ENCODE measurements around the gene LRRC14B. TPM values are rescaled to one million over a fixed set of nuclear protein-coding genes. Genes with fewer than 3 reads are reported as not detected.

Gene LRRC14B
- total RNA-seq, 1 donor from 2014 or later = not detected

GRCh38 chr5:181160-181559, 10.1 kb upstream of the LRRC14B start:
- no peaks in the 10 kb centered on the region for H3K4me1 ChIP-seq (ENCODE audit: insufficient read depth, low read length)
- H3K36me3 ChIP-seq (ENCODE audit: insufficient read depth, low read length) = peaks cover 3% of the 10 kb centered on the region
- TF ChIP-seq CTCF (IDR thresholded peaks at IDR 0.05; ENCODE audit: insufficient read depth, low read depth, low read length) (no peak), EZH2 (IDR thresholded peaks at IDR 0.05; ENCODE audit: insufficient read depth, low read length) (no peak)
- Mint-ChIP-seq H3K4me1 (ENCODE audit: low read depth, unreplicated experiment) (peaks cover 6% of the 10 kb centered on the region), H3K27ac (ENCODE audit: unreplicated experiment) (no peak overlapping the region), H3K4me3 (ENCODE audit: unreplicated experiment) (no peak overlapping the region), H3K27me3 (ENCODE audit: low read depth, unreplicated experiment) (peaks cover 25% of the 10 kb centered on the region), H3K36me3 (ENCODE audit: low read depth, unreplicated experiment) (peaks cover 5% of the 10 kb centered on the region), H3K9me3 (ENCODE audit: unreplicated experiment) (no peaks in the 10 kb centered on the region)
- no peak overlapping the region for H3K4me2 ChIP-seq (ENCODE audit: low read length)
- H4K20me1 ChIP-seq (ENCODE audit: insufficient read depth, low read length) = no peaks in the 10 kb centered on the region
- H3K9me3 ChIP-seq (ENCODE audit: insufficient read depth, low read depth, low read length) = no peaks in the 10 kb centered on the region
- no peak for DNase-seq (ENCODE audit: low read depth)
- no peak overlapping the region for H3K4me3 ChIP-seq (ENCODE audit: insufficient read depth, low read depth, low read length)
- no peak for FAIRE-seq
- no peak overlapping the region for H2AFZ ChIP-seq (ENCODE audit: low read depth, low read length)
- H3K27me3 ChIP-seq (ENCODE audit: insufficient read depth, low read length) = no peaks in the 10 kb centered on the region
- no peak overlapping the region for H3K27ac ChIP-seq (ENCODE audit: low read depth, low read length)
- H3K79me2 ChIP-seq (ENCODE audit: insufficient read depth, low read length) = no peaks in the 10 kb centered on the region
- no peak overlapping the region for H3K9ac ChIP-seq (ENCODE audit: low read length)

- Mint-ChIP-seq H3K4me1 (ENCODE audit: low read depth, unreplicated experiment) (peaks cover 2% of the 10 kb centered on the region), H3K36me3 (ENCODE audit: low read depth, unreplicated experiment) (peaks cover 5% of the 10 kb centered on the region), H3K27me3 (ENCODE audit: low read depth, unreplicated experiment) (peaks cover 22% of the 10 kb centered on the region), H3K27ac (ENCODE audit: unreplicated experiment) (no peak overlapping the region), H3K4me3 (ENCODE audit: unreplicated experiment) (no peak overlapping the region), H3K9me3 (ENCODE audit: unreplicated experiment) (no peaks in the 10 kb centered on the region)
- FAIRE-seq = no peak
- H3K27ac ChIP-seq (ENCODE audit: low read depth, low read length) = no peak overlapping the region
- no peaks in the 10 kb centered on the region for H3K27me3 ChIP-seq (ENCODE audit: insufficient read depth, low read length)
- H3K4me2 ChIP-seq (ENCODE audit: low read length) = no peak overlapping the region
- peaks cover 3% of the 10 kb centered on the region for H3K36me3 ChIP-seq (ENCODE audit: insufficient read depth, low read length)
- no peaks in the 10 kb centered on the region for H4K20me1 ChIP-seq (ENCODE audit: insufficient read depth, low read length)
- no peak for DNase-seq (ENCODE audit: low read depth)
- H3K79me2 ChIP-seq (ENCODE audit: insufficient read depth, low read length) = no peaks in the 10 kb centered on the region
- TF ChIP-seq CTCF (IDR thresholded peaks at IDR 0.05; ENCODE audit: insufficient read depth, low read depth, low read length) = no peak
- TF ChIP-seq EZH2 (IDR thresholded peaks at IDR 0.05; ENCODE audit: insufficient read depth, low read length) = no peak
- no peak overlapping the region for H3K9ac ChIP-seq (ENCODE audit: low read length)
- H3K9me3 ChIP-seq (ENCODE audit: insufficient read depth, low read depth, low read length) = no peaks in the 10 kb centered on the region
- no peaks in the 10 kb centered on the region for H3K4me1 ChIP-seq (ENCODE audit: insufficient read depth, low read length)
- H2AFZ ChIP-seq (ENCODE audit: low read depth, low read length) = no peak overlapping the region
- no peak overlapping the region for H3K4me3 ChIP-seq (ENCODE audit: insufficient read depth, low read depth, low read length)
Measured at GRCh38 chr5:181566-181965, 9.7 kb upstream of the LRRC14B start.

GRCh38 chr5:182126-182525, 9.2 kb upstream of the LRRC14B start:
- Histone ChIP-seq H3K27ac (ENCODE audit: low read depth, low read length) (no peak overlapping the region), H4K20me1 (ENCODE audit: insufficient read depth, low read length) (no peaks in the 10 kb centered on the region), H3K27me3 (ENCODE audit: insufficient read depth, low read length) (no peaks in the 10 kb centered on the region), H3K9ac (ENCODE audit: low read length) (no peak overlapping the region), H3K36me3 (ENCODE audit: insufficient read depth, low read length) (peaks cover 3% of the 10 kb centered on the region), H3K9me3 (ENCODE audit: insufficient read depth, low read depth, low read length) (no peaks in the 10 kb centered on the region), H3K4me3 (ENCODE audit: insufficient read depth, low read depth, low read length) (no peak overlapping the region), H2AFZ (ENCODE audit: low read depth, low read length) (no peak overlapping the region), H3K79me2 (ENCODE audit: insufficient read depth, low read length) (no peaks in the 10 kb centered on the region), H3K4me1 (ENCODE audit: insufficient read depth, low read length) (no peaks in the 10 kb centered on the region), H3K4me2 (ENCODE audit: low read length) (no peak overlapping the region)
- Mint-ChIP-seq H3K27ac (ENCODE audit: unreplicated experiment) (no peak overlapping the region), H3K4me1 (ENCODE audit: low read depth, unreplicated experiment) (no peaks in the 10 kb centered on the region), H3K9me3 (ENCODE audit: unreplicated experiment) (no peaks in the 10 kb centered on the region), H3K27me3 (ENCODE audit: low read depth, unreplicated experiment) (peaks cover 19% of the 10 kb centered on the region), H3K36me3 (ENCODE audit: low read depth, unreplicated experiment) (peaks cover 5% of the 10 kb centered on the region), H3K4me3 (ENCODE audit: unreplicated experiment) (no peak overlapping the region)
- TF ChIP-seq EZH2 (IDR thresholded peaks at IDR 0.05; ENCODE audit: insufficient read depth, low read length) (no peak), CTCF (IDR thresholded peaks at IDR 0.05; ENCODE audit: insufficient read depth, low read depth, low read length) (no peak)
- no peak for DNase-seq (ENCODE audit: low read depth)
- no peak for FAIRE-seq
